GM12878 (cell line): Measurements from ENCODE around the gene COG4. TPM values are rescaled to one million over a fixed set of nuclear protein-coding genes. Genes with fewer than 3 reads are reported as not detected.

Experiments
- ATF2 ChIP-seq: IDR thresholded peaks from 2 replicates; pipeline ENCODE4 v1.6.1; 2012; ENCODE audit warnings: low read length, inconsistent platforms
- E2F8 ChIP-seq: fragments of 450-650 bp; IDR thresholded peaks from 2 replicates; pipeline ENCODE4 v1.6.1; 2018; ENCODE audit warnings: mild to moderate bottlenecking, low read depth, moderate library complexity; ENCODE audit not compliant: partially characterized antibody
- MXI1 ChIP-seq: fragments of 150-350 bp; IDR thresholded peaks from 2 replicates; pipeline ENCODE4 v1.6.1; 2011; ENCODE audit warnings: low read depth, mild to moderate bottlenecking, inconsistent platforms, low read length, improper control_type of control experiment
- NR2F1 ChIP-seq: fragments of 450-650 bp; conservative IDR thresholded peaks from 2 replicates; pipeline ENCODE4 v1.6.1; 2017; ENCODE audit warnings: mild to moderate bottlenecking
- POLR2A ChIP-seq: IDR thresholded peaks from 2 replicates; pipeline ENCODE4 v1.6.1; 2011; ENCODE audit warnings: low read depth, mild to moderate bottlenecking, low read length
- RAD21 ChIP-seq: IDR thresholded peaks from 2 replicates; pipeline ENCODE4 v1.6.1; 2011; ENCODE audit warnings: mild to moderate bottlenecking, low read depth, low read length, moderate library complexity; ENCODE audit not compliant: insufficient read depth
- TBL1XR1 ChIP-seq: IDR thresholded peaks from 2 replicates; pipeline ENCODE4 v1.6.1; 2012; ENCODE audit warnings: low read depth, low read length, improper control_type of control experiment
- TCF3 ChIP-seq: IDR thresholded peaks from 2 replicates; pipeline ENCODE4 v1.6.1; 2012; ENCODE audit warnings: low read depth, mild to moderate bottlenecking, low read length, borderline replicate concordance; ENCODE audit not compliant: insufficient read depth
- ZBTB11 ChIP-seq: fragments of 450-650 bp; formaldehyde crosslinking; IDR thresholded peaks from 2 replicates; pipeline ENCODE4 v1.5.0; 2022; ENCODE audit warnings: mild to moderate bottlenecking, missing genetic modification characterization
- polyA plus RNA-seq, 11 experiments: library from polyadenylated mRNA; depleted of rRNA in 4 of 11; unstranded in 6 of 11; stranded (reverse) in 5 of 11; fragments of >200 nt; fragmentation: Nextera tagmentation in 4 of 11; fragmentation: Illumina TruSeq in 1 of 11; extraction: Ambion mirVana in 4 of 11; extraction: Trizol in 1 of 11; gene quantifications; 1 replicate in 1 of 11; 2 replicates in 10 of 11; pipeline versions ENCODE4 v1.2.1 to v1.2.3, GENCODE V29; 2011 to 2016; ENCODE audit warnings: inconsistent platforms in 2 of 11, missing spikeins in 2 of 11, low read depth in 1 of 11
- total RNA-seq, 4 experiments: library from RNA; depleted of rRNA in 3 of 4; stranded (reverse); fragments of >200 nt in 3 of 4; fragmentation: Illumina TruSeq in 1 of 4; extraction: Trizol in 1 of 4; gene quantifications; 2 replicates each; pipeline versions ENCODE4 v1.2.1 to v1.2.3, GENCODE V29; 2013 to 2021

Gene COG4
- total and polyA plus RNA-seq, 10 of the 15 experiments (the other 5 are each of a cell fraction or from before 2014, with no cell fraction given), result 7.0 to 57.7 (median 33.0) TPM

GRCh38 chr16:70470927-70471341 is 52.4 kb downstream of the COG4 start (continued):
- TF ChIP-seq E2F8 (no peak), TBL1XR1 (no peak), POLR2A (0 out of 2 replicates have a peak, but pooled peaks have one; percentile 15), MXI1 (no peak), ATF2 (no peak), ZBTB11 (CRISPR knock-in tag) (no peak), NR2F1 (no peak), RAD21 (peak; percentile 18; the same call in 1 of the 2 replicates), TCF3 (no peak)
